ENCODE measurements around the gene GOLPH3L.

GRCh38 chr1:150642296-150642695 is 54.7 kb downstream of the GOLPH3L start:
- TF ChIP-seq SUZ12 (IDR thresholded peaks at IDR 0.05; ENCODE audit: extremely low read depth, insufficient read depth, insufficient read length) (no peak), ZNF274 (IDR thresholded peaks at IDR 0.05; ENCODE audit: low read depth, low read length) (no peak)
